ENCODE data around the gene SERTM1.

SERTM1 gene

GRCh38 chr13:36673838-36674326 is at the start of gene SERTM1:
TSS of gene SERTM1 (plus strand) at chr13:36674020. CDS start at chr13:36695079, 21,059 bp downstream.
- no peak for DNase-seq (ENCODE audit: low read depth)

- no peak for DNase-seq (ENCODE audit: low read depth)
Measured at GRCh38 chr13:36628377-36629056, 45.3 kb upstream of the SERTM1 start.

- DNase-seq (ENCODE audit: low read depth), result no peak
Measured at GRCh38 chr13:36629057-36629385, 44.8 kb upstream of the SERTM1 start.

- DNase-seq (ENCODE audit: low read depth), result no peak
Measured at GRCh38 chr13:36630181-36630803, 43.5 kb upstream of the SERTM1 start.

GRCh38 chr13:36639610-36640009 is 34.2 kb upstream of the SERTM1 start:
- DNase-seq (ENCODE audit: low read depth), result no peak

- no peak for DNase-seq (ENCODE audit: low read depth)
Measured at GRCh38 chr13:36650611-36651010, 23.2 kb upstream of the SERTM1 start.

- no peak for DNase-seq (ENCODE audit: low read depth)
Measured at GRCh38 chr13:36665630-36666029, 8.2 kb upstream of the SERTM1 start.

GRCh38 chr13:36666477-36667229 is 7.2 kb upstream of the SERTM1 start:
- DNase-seq (ENCODE audit: low read depth), result no peak

- no peak for DNase-seq (ENCODE audit: low read depth)
Measured at GRCh38 chr13:36668316-36668715, 5.5 kb upstream of the SERTM1 start.

GRCh38 chr13:36673352-36673751 is 468 bp upstream of the SERTM1 start:
- no peak for DNase-seq (ENCODE audit: low read depth)

GRCh38 chr13:36674337-36675212 is 755 bp downstream of the SERTM1 start:
- no peak for DNase-seq (ENCODE audit: low read depth)

GRCh38 chr13:36675213-36675536 is 1.4 kb downstream of the SERTM1 start:
- no peak for DNase-seq (ENCODE audit: low read depth)

- no peak for DNase-seq (ENCODE audit: low read depth)
Measured at GRCh38 chr13:36680913-36681312, 7.1 kb downstream of the SERTM1 start.

GRCh38 chr13:36681894-36682624 is 8.2 kb downstream of the SERTM1 start:
- no peak for DNase-seq (ENCODE audit: low read depth)

GRCh38 chr13:36683701-36684100 is 9.9 kb downstream of the SERTM1 start:
- no peak for DNase-seq (ENCODE audit: low read depth)

- DNase-seq (ENCODE audit: low read depth), result no peak
Measured at GRCh38 chr13:36685927-36686326, 12.1 kb downstream of the SERTM1 start.

- DNase-seq (ENCODE audit: low read depth), result no peak
Measured at GRCh38 chr13:36696410-36697010, 22.7 kb downstream of the SERTM1 start.

- DNase-seq (ENCODE audit: low read depth), result no peak
Measured at GRCh38 chr13:36700170-36700569, 26.4 kb downstream of the SERTM1 start.

GRCh38 chr13:36706755-36707154 is 32.9 kb downstream of the SERTM1 start:
- DNase-seq (ENCODE audit: low read depth), result no peak

- no peak for DNase-seq (ENCODE audit: low read depth)
Measured at GRCh38 chr13:36709136-36709890, 35.5 kb downstream of the SERTM1 start.

Measured in HS-5 (cell line).